Measurements from ENCODE around the gene MARCHF4.

Gene MARCHF4, protein sequence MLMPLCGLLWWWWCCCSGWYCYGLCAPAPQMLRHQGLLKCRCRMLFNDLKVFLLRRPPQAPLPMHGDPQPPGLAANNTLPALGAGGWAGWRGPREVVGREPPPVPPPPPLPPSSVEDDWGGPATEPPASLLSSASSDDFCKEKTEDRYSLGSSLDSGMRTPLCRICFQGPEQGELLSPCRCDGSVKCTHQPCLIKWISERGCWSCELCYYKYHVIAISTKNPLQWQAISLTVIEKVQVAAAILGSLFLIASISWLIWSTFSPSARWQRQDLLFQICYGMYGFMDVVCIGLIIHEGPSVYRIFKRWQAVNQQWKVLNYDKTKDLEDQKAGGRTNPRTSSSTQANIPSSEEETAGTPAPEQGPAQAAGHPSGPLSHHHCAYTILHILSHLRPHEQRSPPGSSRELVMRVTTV

GRCh38 chr2:216371721-216372702 lies at the start of gene MARCHF4:
Gene MARCHF4, minus strand, starts transcription at chr2:216372483. Its CDS starts 2,223 bp downstream, at chr2:216370260.
- peak in 1 of 2 experiments; percentile 60 for DNase-seq (ENCODE audit: low read depth in 2 of 2)

DNA sequence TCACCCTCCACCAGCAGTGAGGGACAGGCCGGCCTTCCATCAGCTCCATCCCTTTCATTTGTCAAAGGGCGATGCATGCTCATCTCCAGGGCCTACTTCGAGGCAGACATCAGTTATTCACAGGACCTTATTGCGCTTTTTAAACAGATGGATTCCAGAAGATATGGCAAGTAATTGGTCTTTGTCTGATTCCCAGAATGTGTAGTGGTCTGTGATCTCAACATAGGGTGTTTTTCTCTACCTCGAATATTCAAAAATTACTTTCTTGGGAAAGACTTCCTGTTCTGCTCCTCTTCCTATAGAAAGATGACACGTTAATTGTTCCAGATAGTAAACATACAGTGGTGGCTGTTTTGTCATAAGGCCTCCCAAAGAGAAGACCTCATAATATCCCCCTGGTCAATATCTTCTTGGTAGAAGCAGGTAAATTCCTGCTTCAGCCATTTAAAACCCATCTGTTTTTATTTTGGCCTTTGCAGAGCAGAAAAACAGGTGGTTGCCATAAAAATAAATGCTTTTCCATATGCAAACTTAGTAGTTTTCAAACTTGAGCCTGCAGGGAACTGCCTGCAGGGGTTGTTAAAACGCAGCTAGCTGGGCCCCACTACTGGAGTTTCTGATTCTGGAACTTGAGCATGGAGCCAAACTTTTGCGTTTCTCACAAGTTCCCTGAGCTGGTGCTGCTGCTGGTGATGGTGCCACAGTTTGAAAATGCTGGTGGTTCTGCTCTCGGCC lies 48.3 kb upstream of the MARCHF4 start:
- no peak for DNase-seq (ENCODE audit: low read depth in 2 of 2)

DNA sequence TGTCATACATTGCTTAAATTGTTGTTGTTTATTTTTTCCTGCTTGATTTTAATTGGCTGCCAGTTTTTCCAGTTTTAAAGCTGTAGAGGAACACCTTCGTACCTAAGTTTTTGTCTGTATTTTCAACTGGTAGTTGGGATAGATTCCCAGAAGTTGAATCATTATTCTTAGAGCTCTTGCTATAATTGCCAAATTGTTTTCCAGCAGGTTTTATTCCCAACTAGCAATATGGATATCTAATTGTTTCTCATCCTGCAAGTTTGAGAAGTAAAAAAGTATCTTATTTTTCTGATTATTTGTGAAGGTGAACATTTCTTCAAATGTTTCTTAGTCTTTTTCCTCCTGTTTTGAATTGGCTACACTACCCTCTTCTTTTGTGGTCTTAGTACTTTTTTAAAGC lies 46.7 kb upstream of the MARCHF4 start:
- no peak for DNase-seq (ENCODE audit: low read depth in 2 of 2)

DNA sequence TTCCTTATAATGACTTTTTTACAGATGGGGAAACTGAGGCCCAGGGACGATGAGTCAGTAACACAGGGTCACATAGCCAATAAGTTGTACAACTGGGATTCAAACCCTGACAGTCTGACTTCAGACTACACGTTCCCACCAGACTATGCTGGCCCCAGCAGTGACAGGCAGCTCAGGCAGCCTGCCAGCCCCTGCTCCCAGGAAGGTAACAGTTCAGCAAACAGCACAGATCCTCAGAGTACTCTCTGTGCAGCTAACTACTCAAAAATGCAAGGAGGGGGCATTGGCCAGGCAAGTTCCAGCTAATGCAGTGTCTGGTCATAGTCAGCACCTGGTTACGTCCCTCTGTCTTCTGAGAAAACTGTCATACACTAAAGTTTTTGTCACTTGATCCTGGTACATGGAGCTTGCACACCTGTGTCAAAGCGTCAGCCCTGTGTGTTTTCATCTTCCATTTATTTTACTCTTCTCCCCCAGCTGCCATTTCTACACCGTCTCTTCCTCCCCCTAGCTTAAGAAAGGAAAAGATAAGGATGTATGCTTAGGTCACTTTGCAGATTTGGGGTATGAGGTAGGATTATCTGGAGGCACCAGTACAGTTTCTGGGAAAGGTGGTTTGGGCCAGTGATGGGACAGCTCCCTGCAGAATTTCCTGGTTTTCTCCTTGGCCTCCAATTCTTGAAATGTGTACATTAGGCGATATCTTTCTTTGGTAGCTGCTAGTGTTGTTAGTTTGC lies 44.5 kb upstream of the MARCHF4 start:
- DNase-seq (ENCODE audit: low read depth in 2 of 2): no peak

- DNase-seq (ENCODE audit: low read depth in 2 of 2): no peak
Measured at GRCh38 chr2:216415541-216415940, 43.3 kb upstream of the MARCHF4 start.

- no peak for DNase-seq (ENCODE audit: low read depth in 2 of 2)
Measured at GRCh38 chr2:216414772-216415319, 42.6 kb upstream of the MARCHF4 start.

DNA sequence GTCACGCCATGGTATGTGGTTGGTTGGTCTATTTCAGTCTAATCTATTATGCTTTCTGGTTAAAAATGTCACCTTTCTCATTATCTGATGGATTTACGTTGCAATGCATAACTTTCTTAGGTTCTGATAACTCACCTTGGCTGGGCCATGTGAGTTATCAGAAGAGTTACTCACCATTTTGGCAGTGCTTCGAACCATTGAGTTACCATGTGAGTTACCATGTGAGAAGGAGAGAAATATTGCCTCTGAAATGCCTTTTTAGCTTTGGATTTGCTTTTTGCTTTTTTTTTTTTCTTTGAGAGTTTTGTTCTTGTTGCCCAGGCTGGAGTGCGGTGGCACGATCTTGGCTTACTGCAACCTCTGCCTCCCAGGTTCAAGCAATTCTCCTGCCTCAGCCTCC lies 41.6 kb upstream of the MARCHF4 start:
- no peak for DNase-seq (ENCODE audit: low read depth in 2 of 2)

DNA sequence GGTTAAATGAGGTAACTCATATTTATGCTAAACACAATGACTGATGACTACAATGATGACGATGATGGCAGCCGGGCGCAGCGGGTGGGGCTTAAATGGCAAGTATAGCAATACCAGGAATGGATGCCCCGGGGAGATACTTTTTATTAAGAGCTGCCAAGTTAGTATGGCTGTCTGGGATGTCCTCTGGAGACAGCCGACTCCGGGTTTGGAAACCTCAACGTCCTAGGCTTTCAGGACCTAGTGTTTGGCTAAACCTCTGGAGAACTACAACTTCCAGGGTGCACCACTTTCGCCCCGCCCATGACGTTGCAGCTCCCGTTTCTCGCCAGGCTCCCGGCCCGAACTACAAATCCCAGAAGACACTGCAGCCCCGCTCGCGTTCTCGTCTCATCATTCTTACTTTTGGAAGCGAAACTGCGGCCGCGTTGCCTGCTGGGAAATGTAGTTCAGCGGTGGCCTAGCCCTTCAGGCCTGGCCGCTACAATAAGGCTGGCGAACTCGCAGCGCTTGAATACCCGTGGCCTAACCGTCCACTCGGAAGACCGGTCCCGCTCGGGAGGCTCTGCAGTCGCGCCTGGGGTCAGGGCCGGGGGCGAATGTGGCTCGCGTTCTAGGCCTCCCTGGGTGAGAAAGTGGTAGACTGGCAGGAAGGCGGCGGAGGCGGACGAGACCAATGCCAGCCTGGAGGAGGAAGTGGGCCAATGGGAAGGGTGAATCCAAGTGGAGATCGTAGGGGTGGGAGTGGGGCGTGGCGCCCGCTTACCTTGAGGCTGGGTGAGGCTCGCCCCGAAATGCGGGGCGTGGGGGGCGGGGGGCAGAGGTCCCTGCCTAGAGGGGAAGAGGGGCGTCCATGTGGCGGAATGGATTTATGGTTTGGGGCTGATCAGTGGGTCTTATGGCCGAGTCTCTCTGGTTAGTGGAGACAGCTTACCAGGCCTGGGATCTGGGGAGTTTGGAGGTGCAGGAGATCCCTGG lies 40.0 kb upstream of the MARCHF4 start, which contains the start of gene SMARCAL1:
SMARCAL1 (plus strand) TSS at position 463 of the 978 bp plus-strand sequence. CDS start 2,221 bp downstream, outside the sequence.
- DNase-seq (ENCODE audit: low read depth in 2 of 2): peak; percentile 94 to 95

- DNase-seq (ENCODE audit: low read depth in 2 of 2): no peak
Measured at GRCh38 chr2:216410550-216410949, 38.3 kb upstream of the MARCHF4 start.

- no peak for DNase-seq (ENCODE audit: low read depth in 2 of 2)
Measured at GRCh38 chr2:216408426-216409290, 36.4 kb upstream of the MARCHF4 start.

DNA sequence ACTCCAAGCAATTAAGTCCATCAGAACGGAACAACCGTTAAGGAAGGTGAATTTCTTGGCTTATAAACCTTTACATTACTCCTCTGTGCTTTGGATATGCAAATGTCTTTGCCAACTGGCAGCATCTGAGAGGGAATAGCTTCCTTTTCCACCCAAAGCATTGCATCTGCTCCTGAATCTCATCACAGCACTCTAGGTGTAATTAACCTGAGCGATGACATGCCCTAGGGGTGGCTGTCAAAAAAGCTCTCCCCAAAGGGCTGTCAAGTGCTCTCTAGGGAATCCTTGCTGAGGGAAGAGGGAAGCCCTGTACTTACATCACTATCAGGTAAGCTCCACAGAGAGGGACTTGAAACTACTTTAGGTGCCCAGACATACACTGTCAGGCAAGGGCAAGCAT lies 34.5 kb upstream of the MARCHF4 start:
- DNase-seq (ENCODE audit: low read depth in 2 of 2): no peak

- DNase-seq (ENCODE audit: low read depth in 2 of 2): no peak
Measured at GRCh38 chr2:216405588-216405987, 33.3 kb upstream of the MARCHF4 start.

GRCh38 chr2:216404010-216404618 lies 31.8 kb upstream of the MARCHF4 start:
- DNase-seq (ENCODE audit: low read depth in 2 of 2): no peak

DNA sequence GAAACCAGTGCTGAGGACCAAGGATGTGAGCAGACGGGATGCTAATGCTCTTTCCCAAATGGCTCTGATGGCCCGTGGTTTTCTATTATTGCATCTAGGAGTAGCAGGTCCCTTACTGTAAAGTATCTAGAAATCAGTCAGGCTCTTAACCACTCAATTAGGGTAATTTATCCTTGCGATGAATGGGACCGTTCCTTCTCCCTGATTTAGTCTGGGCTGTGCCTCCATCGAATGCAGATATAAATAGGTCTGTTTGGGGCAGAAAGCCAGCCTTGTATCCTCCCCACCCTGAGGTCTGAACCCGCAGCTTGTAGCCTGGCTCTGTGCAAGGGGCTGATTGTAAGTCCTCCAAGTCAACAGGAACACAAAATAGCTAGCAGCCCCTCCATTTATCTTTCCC lies 30.5 kb upstream of the MARCHF4 start:
- no peak for DNase-seq (ENCODE audit: low read depth in 2 of 2)

DNA sequence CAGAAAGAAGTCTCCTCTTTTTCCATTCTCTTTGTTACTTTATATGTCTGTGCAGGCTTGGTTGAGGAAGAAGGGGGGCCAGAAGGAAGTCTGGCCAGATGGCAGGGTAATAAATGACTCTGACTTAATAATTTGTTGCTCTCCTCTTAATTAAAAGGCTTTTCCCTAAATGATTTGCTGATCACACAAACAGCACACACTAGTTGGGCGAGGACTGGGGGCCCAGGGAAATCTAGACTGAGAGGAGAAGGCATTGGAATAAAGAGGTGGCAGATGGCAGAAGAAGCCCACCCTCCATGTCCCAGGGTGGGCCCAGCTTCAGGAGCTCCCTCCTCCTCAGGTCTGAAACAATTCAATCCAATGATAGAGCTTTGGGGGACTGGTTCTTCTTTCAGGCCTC lies 27.3 kb upstream of the MARCHF4 start:
- no peak for DNase-seq (ENCODE audit: low read depth in 2 of 2)

DNA sequence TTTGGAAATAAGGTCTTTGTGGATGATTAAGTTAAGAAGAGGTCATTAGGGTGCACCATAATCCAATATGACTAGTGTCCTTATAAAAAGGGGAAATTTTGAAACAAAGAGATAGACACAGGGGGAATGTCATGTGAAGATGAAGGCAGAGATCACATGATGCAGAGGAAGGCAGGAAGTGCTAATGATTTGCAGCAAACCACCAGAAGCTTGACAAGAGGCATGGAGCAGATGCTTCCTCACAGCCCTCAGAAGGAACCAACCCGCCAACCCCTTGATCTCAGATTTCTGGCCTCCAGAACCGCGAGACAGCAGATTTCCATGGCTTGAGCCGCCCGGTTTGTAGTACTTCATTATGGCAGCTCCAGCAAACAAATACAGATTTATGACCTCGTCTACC lies 22.6 kb upstream of the MARCHF4 start:
- no peak for DNase-seq (ENCODE audit: low read depth in 2 of 2)

DNA sequence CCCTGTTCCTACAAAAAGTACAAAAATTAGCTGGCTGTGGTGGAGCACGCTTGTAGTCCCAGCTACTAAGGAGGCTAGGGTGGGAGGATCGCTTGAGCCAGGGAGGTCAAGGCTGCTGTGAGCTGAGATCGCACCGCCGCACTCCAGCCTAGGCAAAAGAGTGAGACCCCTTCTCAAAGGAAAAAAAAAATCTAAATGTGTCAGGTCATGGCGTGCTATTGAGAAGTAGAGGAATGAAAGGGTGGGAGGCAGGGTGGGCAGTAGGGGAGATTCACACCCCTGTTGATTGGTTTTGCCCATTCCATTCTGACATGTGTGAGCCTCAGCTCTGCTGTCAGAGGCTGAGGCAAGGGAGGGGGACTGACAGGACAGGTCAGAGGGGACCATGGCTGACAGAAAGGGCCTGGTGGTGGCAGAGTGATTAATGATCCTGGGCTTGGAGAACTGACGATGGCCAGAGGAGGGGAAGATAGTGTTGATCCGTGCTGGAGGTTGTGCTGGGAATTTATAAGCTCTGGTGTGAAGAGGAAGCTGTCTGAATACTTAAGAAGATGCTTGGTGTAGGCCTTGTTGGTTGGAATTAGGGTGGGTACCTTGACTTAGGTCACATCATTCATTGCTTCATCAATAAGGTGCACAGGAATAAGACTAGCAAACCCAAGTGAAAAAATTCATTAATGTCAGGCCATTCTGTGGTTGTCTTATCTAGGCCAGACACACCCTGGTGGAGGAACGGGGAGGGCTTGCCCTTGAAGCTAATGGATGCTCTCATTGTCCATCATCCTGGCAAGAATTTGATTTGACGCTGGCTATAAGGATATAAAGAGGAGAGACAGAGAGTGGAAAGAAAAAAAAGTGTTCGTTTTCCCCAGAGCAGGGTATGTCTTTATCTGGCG lies 20.9 kb upstream of the MARCHF4 start:
- DNase-seq (ENCODE audit: low read depth in 2 of 2): no peak

Measured in fibroblast of skin of left biceps (primary cell).